H9 (cell line): ENCODE data around the gene CDS1. TPM values are rescaled to one million over a fixed set of nuclear protein-coding genes. Genes with fewer than 3 reads are reported as not detected.

ENCODE experiments used
- DNase-seq: peaks from one replicate; pipeline ENCODE4 v3.0.0-alpha.2; 2017
- H2AFZ ChIP-seq: one replicate; pipeline ENCODE4 v1.6.1; 2013; ENCODE audit warnings: mild to moderate bottlenecking, low read length, control low read depth, moderate library complexity
- H2AK5ac ChIP-seq: 2 replicates; pipeline ENCODE4 v1.6.1; 2013; ENCODE audit warnings: low read length, control low read depth, mixed read lengths; ENCODE audit not compliant: insufficient read length
- H2BK120ac ChIP-seq: one replicate; pipeline ENCODE4 v1.6.1; 2013; ENCODE audit warnings: low read depth, mild to moderate bottlenecking, low read length, control low read depth, inconsistent platforms; ENCODE audit not compliant: poor library complexity, severe bottlenecking
- H2BK12ac ChIP-seq: 2 replicates; pipeline ENCODE4 v1.6.1; 2013; ENCODE audit warnings: low read length, control low read depth, mixed read lengths, low read depth; ENCODE audit not compliant: insufficient read length
- H2BK15ac ChIP-seq: 2 replicates; pipeline ENCODE4 v1.6.1; 2013; ENCODE audit warnings: low read depth, low read length, control low read depth
- H2BK20ac ChIP-seq: one replicate; pipeline ENCODE4 v1.6.1; 2013; ENCODE audit warnings: low read depth, mild to moderate bottlenecking, low read length, control low read depth, inconsistent platforms; ENCODE audit not compliant: poor library complexity, severe bottlenecking
- H2BK5ac ChIP-seq: 2 replicates; pipeline ENCODE4 v1.6.1; 2013; ENCODE audit warnings: low read length, control low read depth, mixed read lengths; ENCODE audit not compliant: insufficient read length
- H3K14ac ChIP-seq: 2 replicates; pipeline ENCODE4 v1.6.1; 2013; ENCODE audit warnings: low read length, control low read depth; ENCODE audit not compliant: insufficient read depth
- H3K18ac ChIP-seq: 2 replicates; pipeline ENCODE4 v1.6.1; 2013; ENCODE audit warnings: low read depth, mild to moderate bottlenecking, mixed read lengths, low read length, control low read depth; ENCODE audit not compliant: insufficient read length
- H3K23ac ChIP-seq: 2 replicates; pipeline ENCODE4 v1.6.1; 2013; ENCODE audit warnings: low read length, control low read depth, mixed read lengths, low read depth; ENCODE audit not compliant: insufficient read length
- H3K23me2 ChIP-seq: 2 replicates; pipeline ENCODE4 v1.6.1; 2013; ENCODE audit warnings: low read depth, mild to moderate bottlenecking, mixed read lengths, low read length, control low read depth; ENCODE audit not compliant: insufficient read length, poor library complexity, severe bottlenecking
- H3K27ac ChIP-seq: 2 replicates; pipeline ENCODE4 v1.5.1; 2013; ENCODE audit warnings: low read length, control low read depth, mixed read lengths, low read depth; ENCODE audit not compliant: insufficient read length
- H3K27me3 ChIP-seq: 2 replicates; pipeline ENCODE4 v1.6.1; 2013; ENCODE audit warnings: low read length, control low read depth, inconsistent platforms; ENCODE audit not compliant: insufficient read depth
- H3K4ac ChIP-seq: 2 replicates; pipeline ENCODE4 v1.6.1; 2013; ENCODE audit warnings: low read depth, mild to moderate bottlenecking, control low read depth, inconsistent platforms, low read length, moderate library complexity
- H3K4me1 ChIP-seq: 2 replicates; pipeline ENCODE4 v1.6.1; 2013; ENCODE audit warnings: low read length, control low read depth, inconsistent platforms; ENCODE audit not compliant: insufficient read depth
- H3K4me2 ChIP-seq: 2 replicates; pipeline ENCODE4 v1.6.1; 2013; ENCODE audit warnings: low read length, control low read depth, mixed read lengths; ENCODE audit not compliant: insufficient read length, insufficient read depth
- H3K56ac ChIP-seq: 2 replicates; pipeline ENCODE4 v1.6.1; 2013; ENCODE audit warnings: low read depth, mild to moderate bottlenecking, mixed read lengths, low read length, control low read depth; ENCODE audit not compliant: insufficient read length
- H3K79me1 ChIP-seq: 2 replicates; pipeline ENCODE4 v1.6.1; 2013; ENCODE audit warnings: low read depth, mild to moderate bottlenecking, moderate library complexity, low read length, control low read depth, inconsistent platforms; ENCODE audit not compliant: insufficient read depth, poor library complexity, severe bottlenecking
- H3K79me2 ChIP-seq: 2 replicates; pipeline ENCODE4 v1.6.1; 2013; ENCODE audit warnings: low read length, control low read depth, inconsistent platforms; ENCODE audit not compliant: insufficient read depth
- H3K9ac ChIP-seq: 2 replicates; pipeline ENCODE4 v1.6.1; 2013; ENCODE audit warnings: low read length, control low read depth, mixed read lengths; ENCODE audit not compliant: insufficient read length; ENCODE audit errors: extremely low read depth
- H3K9me3 ChIP-seq: one replicate; pipeline ENCODE4 v1.6.1; 2013; ENCODE audit warnings: low read depth, low read length, inconsistent platforms; ENCODE audit not compliant: control insufficient read depth
- H3T11ph ChIP-seq: one replicate; pipeline ENCODE4 v1.6.1; 2013; ENCODE audit warnings: mild to moderate bottlenecking, low read length, control low read depth, inconsistent platforms
- H4K20me1 ChIP-seq: one replicate; pipeline ENCODE4 v1.6.1; 2013; ENCODE audit not compliant: control insufficient read depth, insufficient read length, insufficient read depth
- H4K5ac ChIP-seq: 2 replicates; pipeline ENCODE4 v1.6.1; 2013; ENCODE audit warnings: low read depth, mild to moderate bottlenecking, mixed read lengths, low read length, control low read depth; ENCODE audit not compliant: insufficient read length
- H4K8ac ChIP-seq: replicated peaks from 2 replicates; pipeline ENCODE4 v1.6.1; 2013; ENCODE audit warnings: low read length, control low read depth, mixed read lengths, low read depth; ENCODE audit not compliant: insufficient read length
- H4K91ac ChIP-seq: 2 replicates; pipeline ENCODE4 v1.6.1; 2013; ENCODE audit warnings: low read depth, mild to moderate bottlenecking, moderate library complexity, mixed read lengths, low read length, control low read depth; ENCODE audit not compliant: insufficient read length
- H3K27ac Mint-ChIP-seq, 3 experiments: 2 replicates in 2 of 3; 3 replicates in 1 of 3; pipeline ENCODE4 v1.8.0; 2020 to 2021; ENCODE audit warnings: mixed read lengths in 3 of 3, mild to moderate bottlenecking in 1 of 3, moderate library complexity in 1 of 3
- H3K27me3 Mint-ChIP-seq: 2 replicates; pipeline ENCODE4 v1.8.0; 2021; ENCODE audit warnings: low read depth, mild to moderate bottlenecking, moderate library complexity, mixed read lengths
- H3K36me3 Mint-ChIP-seq, 3 experiments: 2 replicates in 2 of 3; 3 replicates in 1 of 3; pipeline ENCODE4 v1.8.0; 2020 to 2021; ENCODE audit warnings: low read depth in 3 of 3, mixed read lengths in 3 of 3; ENCODE audit not compliant: insufficient read depth in 1 of 3
- H3K4me1 Mint-ChIP-seq, 2 experiments: 2 replicates each; pipeline ENCODE4 v1.8.0; 2020; ENCODE audit warnings: mixed read lengths in 2 of 2
- H3K4me3 Mint-ChIP-seq, 2 experiments: 2 replicates in 1 of 2; 3 replicates in 1 of 2; pipeline ENCODE4 v1.8.0; 2020 to 2021; ENCODE audit warnings: mild to moderate bottlenecking in 2 of 2, mixed read lengths in 2 of 2, moderate library complexity in 1 of 2
- H3K9me3 Mint-ChIP-seq, 2 experiments: 2 replicates in 1 of 2; 3 replicates in 1 of 2; pipeline ENCODE4 v1.8.0; 2020; ENCODE audit warnings: mild to moderate bottlenecking in 2 of 2, mixed read lengths in 2 of 2, moderate library complexity in 1 of 2
- WGBS: extraction: QIAGEN DNeasy Blood & Tissue Kit; methylation state at CpG from one replicate; pipeline ENCODE4 v1.1.7; 2013; ENCODE audit warnings: missing lambda C conversion rate, low lambda C conversion rate, mixed read lengths; ENCODE audit not compliant: insufficient read length; ENCODE audit errors: extremely low coverage; 5-methylcytosine and 5-hydroxymethylcytosine counted together
- total RNA-seq: library from RNA; stranded (reverse); gene quantifications from 2 replicates; pipeline ENCODE4 v1.2.1, GENCODE V29; 2021
- TF ChIP-seq, protein P1 (sequence below): fragments of 200-600 bp; sonication (generic); conservative IDR thresholded peaks from 3 replicates; pipeline ENCODE4 v1.8.0; 2021; ENCODE audit warnings: antibody characterized with exemption, mild to moderate bottlenecking

Gene CDS1
- total RNA-seq, 1 experiment from 2014 or later = 7.5 TPM

DNA sequence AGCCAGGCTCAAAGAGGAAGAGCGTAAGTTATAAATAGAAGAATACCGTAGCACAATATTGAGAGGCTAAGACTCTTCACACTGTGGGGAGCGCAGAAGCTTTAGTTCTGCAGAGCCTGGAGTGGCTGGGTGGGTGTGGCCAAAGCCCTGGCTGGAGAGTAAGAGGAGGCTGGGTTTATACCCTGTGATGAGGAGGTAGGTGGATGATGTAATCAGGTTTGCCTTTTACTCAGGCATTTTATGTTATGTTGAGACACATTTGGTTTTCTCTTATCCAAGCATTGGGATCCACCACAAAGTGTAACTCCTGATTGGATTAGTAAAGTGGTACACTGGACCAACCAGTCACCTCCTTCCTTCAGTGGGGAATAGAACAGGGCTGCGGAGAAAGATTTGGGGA, 13.9 kb downstream of the CDS1 start:
- Histone ChIP-seq H3K23ac (no peak overlapping the region), H4K91ac (no peak overlapping the region), H3T11ph (no peak overlapping the region), H3K4me1 (peaks cover 3% of the 10 kb centered on the region; the same call in 1 of the 2 replicates), H4K20me1 (no peaks in the 10 kb centered on the region), H3K27ac (no peak overlapping the region), H2BK120ac (no peak overlapping the region), H2BK15ac (no peak overlapping the region), H4K5ac (no peak overlapping the region), H3K4me2 (no peak overlapping the region), H2AK5ac (no peak overlapping the region), H3K79me2 (peaks cover 4% of the 10 kb centered on the region; the same call in 1 of the 2 replicates), H2BK5ac (no peak overlapping the region), H3K14ac (no peak overlapping the region), H3K9me3 (no peaks in the 10 kb centered on the region), H3K9ac (no peak overlapping the region), H3K4ac (no peak overlapping the region), H3K56ac (no peak overlapping the region), H3K23me2 (no peaks in the 10 kb centered on the region), H3K18ac (no peak overlapping the region), H2AFZ (no peak overlapping the region), H4K8ac (no peak overlapping the region), H3K27me3 (no peaks in the 10 kb centered on the region), H2BK12ac (no peak overlapping the region), H3K79me1 (peaks cover 3% of the 10 kb centered on the region), H2BK20ac (no peak overlapping the region)
- no peak overlapping the region for H3K4me3 Mint-ChIP-seq
- H3K9me3 Mint-ChIP-seq = peaks cover 3 to 5% of the 10 kb centered on the region in 2 experiments; a peak in 3 of 5 replicates
- DNase-seq = peak; percentile 67
- peak overlapping the region; percentile 36 to 96 (median 87); a peak in 6 of 7 replicates for H3K27ac Mint-ChIP-seq
- H3K27me3 Mint-ChIP-seq = peaks cover 1% of the 10 kb centered on the region; the same call in 1 of the 2 replicates
- TF ChIP-seq, protein P1, sequence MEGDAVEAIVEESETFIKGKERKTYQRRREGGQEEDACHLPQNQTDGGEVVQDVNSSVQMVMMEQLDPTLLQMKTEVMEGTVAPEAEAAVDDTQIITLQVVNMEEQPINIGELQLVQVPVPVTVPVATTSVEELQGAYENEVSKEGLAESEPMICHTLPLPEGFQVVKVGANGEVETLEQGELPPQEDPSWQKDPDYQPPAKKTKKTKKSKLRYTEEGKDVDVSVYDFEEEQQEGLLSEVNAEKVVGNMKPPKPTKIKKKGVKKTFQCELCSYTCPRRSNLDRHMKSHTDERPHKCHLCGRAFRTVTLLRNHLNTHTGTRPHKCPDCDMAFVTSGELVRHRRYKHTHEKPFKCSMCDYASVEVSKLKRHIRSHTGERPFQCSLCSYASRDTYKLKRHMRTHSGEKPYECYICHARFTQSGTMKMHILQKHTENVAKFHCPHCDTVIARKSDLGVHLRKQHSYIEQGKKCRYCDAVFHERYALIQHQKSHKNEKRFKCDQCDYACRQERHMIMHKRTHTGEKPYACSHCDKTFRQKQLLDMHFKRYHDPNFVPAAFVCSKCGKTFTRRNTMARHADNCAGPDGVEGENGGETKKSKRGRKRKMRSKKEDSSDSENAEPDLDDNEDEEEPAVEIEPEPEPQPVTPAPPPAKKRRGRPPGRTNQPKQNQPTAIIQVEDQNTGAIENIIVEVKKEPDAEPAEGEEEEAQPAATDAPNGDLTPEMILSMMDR = no peak
- peaks cover 9 to 37% (median 24%) of the 10 kb centered on the region in 3 experiments; a peak in 6 of 7 replicates for H3K36me3 Mint-ChIP-seq
- WGBS = no CpG with 5 or more reads among the region's 4 CpGs
- peaks cover 32 to 33% of the 10 kb centered on the region in 2 experiments for H3K4me1 Mint-ChIP-seq
